Measurements from ENCODE around the gene NUDT22. TPM values are rescaled to one million over a fixed set of nuclear protein-coding genes. Genes with fewer than 3 reads are reported as not detected.

NUDT22 gene
- total and polyA plus RNA-seq, 4 donors: 20.3 to 41.3 (median 32.9) TPM

DNA sequence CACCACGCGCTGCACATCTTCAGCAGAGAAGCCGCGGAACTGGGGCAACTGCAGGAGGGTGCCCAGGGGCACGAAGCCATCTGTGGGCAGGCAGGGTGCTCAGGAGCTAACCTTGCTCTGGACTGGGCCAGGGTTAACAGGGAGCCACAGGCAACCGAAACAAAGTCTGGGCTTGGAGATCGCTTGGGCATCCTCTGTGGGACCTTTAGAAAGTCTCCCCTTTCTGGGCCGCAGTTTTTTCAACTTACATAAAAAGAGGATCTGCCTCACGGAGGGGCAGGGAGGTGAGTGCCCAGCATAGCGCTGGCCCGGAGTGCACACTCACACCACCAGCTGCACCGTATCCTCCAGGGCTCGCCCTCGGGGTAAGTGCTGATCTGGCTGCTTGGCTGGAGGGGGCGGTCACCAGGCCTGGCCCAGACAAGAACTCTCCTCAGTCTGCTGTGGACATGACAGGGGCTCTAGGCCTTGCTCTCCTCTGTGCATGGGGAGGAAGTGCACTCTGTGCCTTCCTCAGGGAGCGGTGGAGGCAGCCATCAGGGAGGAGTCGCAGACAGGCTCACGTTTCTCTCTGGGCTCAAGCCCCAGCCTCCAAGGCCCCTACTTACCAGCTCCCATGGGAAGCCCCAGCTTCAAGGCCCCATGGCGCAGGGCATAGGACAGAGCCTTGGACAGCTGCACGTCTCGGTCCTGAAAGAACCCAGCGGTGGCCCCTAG, 1.0 kb upstream of the NUDT22 start:
- H3K9me3 ChIP-seq (ENCODE audit: control insufficient read depth, insufficient read depth, low read length): no peaks in the 10 kb centered on the region
- H3K4me3 ChIP-seq (ENCODE audit: low read depth, low read length): peak overlapping the region; percentile 73
- DNase-seq (ENCODE audit: low read depth in 4 of 6, low spot score in 6 of 6): no peak
- H3K4me1 ChIP-seq (ENCODE audit: control insufficient read depth, insufficient read depth, low read length): peaks cover 46% of the 10 kb centered on the region
- no peaks in the 10 kb centered on the region for H3K27me3 ChIP-seq (ENCODE audit: control insufficient read depth, insufficient read depth, low read length)
- 60% methylated on average over 22 of the region's 22 CpGs for WGBS (ENCODE audit: insufficient coverage)
- peak overlapping the region; percentile 69 for H3K27ac ChIP-seq (ENCODE audit: low read depth, low read length)
- peaks cover 39% of the 10 kb centered on the region for H3K36me3 ChIP-seq (ENCODE audit: control insufficient read depth, insufficient read depth, low read length)

DNA sequence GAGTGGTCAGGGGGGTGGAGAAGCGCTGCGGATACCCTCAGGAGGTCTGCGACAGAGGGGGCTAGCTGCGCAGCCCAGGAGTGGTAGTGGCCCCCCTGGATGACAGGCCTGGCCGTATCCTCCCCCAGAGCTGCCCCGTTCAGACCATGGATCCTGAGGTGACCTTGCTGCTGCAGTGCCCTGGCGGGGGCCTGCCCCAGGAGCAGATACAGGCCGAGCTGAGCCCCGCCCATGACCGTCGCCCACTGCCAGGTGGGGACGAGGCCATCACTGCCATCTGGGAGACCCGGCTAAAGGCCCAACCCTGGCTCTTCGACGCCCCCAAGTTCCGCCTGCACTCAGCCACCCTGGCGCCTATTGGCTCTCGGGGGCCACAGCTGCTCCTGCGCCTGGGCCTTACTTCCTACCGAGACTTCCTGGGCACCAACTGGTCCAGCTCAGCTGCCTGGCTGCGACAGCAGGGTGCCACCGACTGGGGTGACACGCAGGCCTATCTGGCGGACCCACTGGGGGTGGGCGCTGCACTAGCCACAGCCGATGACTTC, 505 bp downstream of the NUDT22 start:
- Histone ChIP-seq H3K27ac (ENCODE audit: low read depth, low read length) (peak overlapping the region; percentile 50), H3K4me3 (ENCODE audit: low read depth, low read length) (peak overlapping the region; percentile 73), H3K4me1 (ENCODE audit: control insufficient read depth, insufficient read depth, low read length) (peaks cover 55% of the 10 kb centered on the region), H3K36me3 (ENCODE audit: control insufficient read depth, insufficient read depth, low read length) (peaks cover 27% of the 10 kb centered on the region), H3K27me3 (ENCODE audit: control insufficient read depth, insufficient read depth, low read length) (no peaks in the 10 kb centered on the region), H3K9me3 (ENCODE audit: control insufficient read depth, insufficient read depth, low read length) (no peaks in the 10 kb centered on the region)
- WGBS (ENCODE audit: insufficient coverage): 21% methylated on average over 26 of the region's 26 CpGs
- DNase-seq (ENCODE audit: low read depth in 4 of 6, low spot score in 6 of 6): peak in 1 of 6 donors; percentile 17

- WGBS (ENCODE audit: insufficient coverage): 100% methylated on average over 1 of the region's 3 CpGs
- H3K9me3 ChIP-seq (ENCODE audit: control insufficient read depth, insufficient read depth, low read length): no peaks in the 10 kb centered on the region
- H3K4me3 ChIP-seq (ENCODE audit: low read depth, low read length): peak overlapping the region; percentile 73
Measured at GRCh38 chr11:64227405-64227956, 1.4 kb downstream of the NUDT22 start.

DNA sequence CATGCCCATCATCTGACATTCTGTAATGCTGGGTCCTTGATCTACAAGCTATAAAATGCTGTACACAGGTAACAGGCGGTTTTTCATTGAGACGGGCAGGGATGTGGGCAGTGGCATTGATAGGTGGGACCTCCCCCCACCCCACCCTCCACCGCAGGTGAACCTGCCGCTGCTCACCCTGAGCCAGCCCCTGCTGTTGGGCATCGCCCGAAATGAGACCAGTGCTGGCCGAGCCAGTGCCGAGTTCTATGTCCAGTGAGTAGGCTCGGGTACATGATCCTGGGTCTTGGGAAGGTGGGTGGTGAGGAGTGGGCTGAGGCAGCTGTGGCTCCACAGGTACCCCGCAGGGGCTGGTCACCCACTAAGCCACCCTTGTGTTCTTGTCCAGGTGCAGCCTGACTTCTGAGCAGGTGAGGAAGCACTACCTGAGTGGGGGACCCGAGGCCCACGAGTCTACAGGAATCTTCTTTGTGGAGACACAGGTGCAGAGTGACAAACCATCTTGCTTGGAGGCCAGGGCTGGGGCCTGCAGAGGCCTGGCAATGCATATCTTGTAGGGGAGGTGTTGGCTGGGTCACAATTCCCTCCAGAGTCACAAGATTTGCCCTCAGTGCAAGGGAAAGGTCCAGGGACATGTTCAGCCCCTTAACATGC, 3.1 kb downstream of the NUDT22 start:
- H3K4me3 ChIP-seq (ENCODE audit: low read depth, low read length): peak overlapping the region; percentile 92
- DNase-seq (ENCODE audit: low read depth in 4 of 6, low spot score in 6 of 6): no peak
- peaks cover 22% of the 10 kb centered on the region for H3K36me3 ChIP-seq (ENCODE audit: control insufficient read depth, insufficient read depth, low read length)
- 91% methylated on average over 4 of the region's 12 CpGs for WGBS (ENCODE audit: insufficient coverage)
- peak overlapping the region; percentile 97 for H3K27ac ChIP-seq (ENCODE audit: low read depth, low read length)
- H3K9me3 ChIP-seq (ENCODE audit: control insufficient read depth, insufficient read depth, low read length): no peaks in the 10 kb centered on the region
- H3K4me1 ChIP-seq (ENCODE audit: control insufficient read depth, insufficient read depth, low read length): peaks cover 78% of the 10 kb centered on the region
- no peaks in the 10 kb centered on the region for H3K27me3 ChIP-seq (ENCODE audit: control insufficient read depth, insufficient read depth, low read length)

More at GRCh38 chr11:64227405-64227956, 1.4 kb downstream of the NUDT22 start:
- Histone ChIP-seq H3K27me3 (ENCODE audit: control insufficient read depth, insufficient read depth, low read length) (no peaks in the 10 kb centered on the region), H3K4me1 (ENCODE audit: control insufficient read depth, insufficient read depth, low read length) (peaks cover 64% of the 10 kb centered on the region), H3K36me3 (ENCODE audit: control insufficient read depth, insufficient read depth, low read length) (peaks cover 34% of the 10 kb centered on the region), H3K27ac (ENCODE audit: low read depth, low read length) (no peak overlapping the region)
- DNase-seq (ENCODE audit: low read depth in 4 of 6, low spot score in 6 of 6): no peak

- peak overlapping the region; percentile 92 for H3K4me3 ChIP-seq (ENCODE audit: low read depth, low read length)
- H3K36me3 ChIP-seq (ENCODE audit: control insufficient read depth, insufficient read depth, low read length): peaks cover 16% of the 10 kb centered on the region
- H3K27ac ChIP-seq (ENCODE audit: low read depth, low read length): peak overlapping the region; percentile 97
- no peak for DNase-seq (ENCODE audit: low read depth in 4 of 6, low spot score in 6 of 6)
- H3K27me3 ChIP-seq (ENCODE audit: control insufficient read depth, insufficient read depth, low read length): no peaks in the 10 kb centered on the region
- H3K4me1 ChIP-seq (ENCODE audit: control insufficient read depth, insufficient read depth, low read length): peaks cover 73% of the 10 kb centered on the region
- 9% methylated on average over 7 of the region's 13 CpGs for WGBS (ENCODE audit: insufficient coverage)
- no peaks in the 10 kb centered on the region for H3K9me3 ChIP-seq (ENCODE audit: control insufficient read depth, insufficient read depth, low read length)
Measured at GRCh38 chr11:64229744-64230170, 3.7 kb downstream of the NUDT22 start.

DNA sequence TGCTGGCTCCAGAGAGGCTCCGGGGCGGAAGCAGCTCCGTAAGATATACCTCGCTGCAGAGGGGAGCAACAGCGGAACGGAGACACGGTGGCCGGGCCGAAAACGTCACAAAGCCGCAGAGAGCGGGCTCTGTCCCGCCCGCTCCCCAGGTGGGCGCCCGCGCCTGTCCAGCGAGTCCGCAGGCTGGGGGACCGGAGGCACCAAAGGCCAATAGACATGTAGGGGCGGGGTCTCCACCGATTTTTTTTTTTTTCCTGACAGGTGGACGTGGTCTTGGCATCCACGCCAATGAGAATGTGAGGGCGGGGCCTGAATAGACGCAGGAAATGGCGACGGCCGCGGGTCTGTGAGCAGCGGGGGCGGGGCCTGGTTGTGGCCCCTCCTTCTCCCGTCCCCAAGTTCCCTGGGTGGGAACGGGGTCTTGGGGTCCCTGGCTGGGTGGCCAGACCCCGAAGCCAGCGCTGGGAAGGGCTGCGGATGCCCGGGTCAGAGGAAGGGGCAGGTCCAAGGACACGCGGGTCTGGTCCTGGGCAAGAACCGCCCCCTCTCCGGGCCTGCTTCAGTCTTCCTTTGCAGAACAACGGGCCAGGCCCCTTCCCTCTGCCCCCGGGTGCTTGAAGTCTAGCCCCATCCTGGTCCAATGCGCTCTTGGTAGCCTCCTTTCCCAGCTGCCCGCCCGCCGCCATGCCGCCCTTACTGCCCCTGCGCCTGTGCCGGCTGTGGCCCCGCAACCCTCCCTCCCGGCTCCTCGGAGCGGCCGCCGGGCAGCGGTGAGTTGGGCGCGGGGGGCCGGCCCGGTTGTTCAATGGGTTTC, 4.3 kb downstream of the NUDT22 start, which contains the start of gene DNAJC4:
TSS of gene DNAJC4 (plus strand) at position 378 of the 814 bp plus-strand sequence. CDS start at position 685, 307 bp downstream.
- WGBS (ENCODE audit: insufficient coverage): under 1% methylated on average over 60 of the region's 62 CpGs
- Histone ChIP-seq H3K4me1 (ENCODE audit: control insufficient read depth, insufficient read depth, low read length) (peaks cover 72% of the 10 kb centered on the region), H3K4me3 (ENCODE audit: low read depth, low read length) (peak within 1 kb of the TSS; percentile 92), H3K9me3 (ENCODE audit: control insufficient read depth, insufficient read depth, low read length) (no peaks in the 10 kb centered on the region), H3K36me3 (ENCODE audit: control insufficient read depth, insufficient read depth, low read length) (peaks cover 11% of the 10 kb centered on the region), H3K27ac (ENCODE audit: low read depth, low read length) (peak within 1 kb of the TSS; percentile 97), H3K27me3 (ENCODE audit: control insufficient read depth, insufficient read depth, low read length) (no peaks in the 10 kb centered on the region)
- DNase-seq (ENCODE audit: low read depth in 4 of 6, low spot score in 6 of 6): peak; percentile 84 to 99 (median 92)

DNA sequence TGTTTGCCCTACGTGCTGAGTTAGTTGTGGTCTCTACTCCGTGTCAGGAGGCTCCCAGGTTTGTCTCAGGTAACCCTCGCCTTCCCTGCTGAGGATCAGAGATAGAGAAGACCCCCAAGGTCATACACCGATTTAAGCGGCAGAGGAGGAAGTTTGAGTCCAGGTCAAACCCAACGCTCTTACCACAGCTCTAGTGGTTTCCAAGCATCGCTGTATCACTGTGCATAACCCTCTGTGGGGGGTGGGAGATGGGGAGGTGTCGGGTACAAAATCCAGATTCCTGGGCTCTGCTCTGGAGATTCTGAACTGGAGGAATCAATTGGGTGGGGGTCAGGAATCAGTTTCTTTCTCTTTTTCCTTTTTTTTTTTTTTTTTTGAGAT, 4.9 kb downstream of the NUDT22 start:
- Histone ChIP-seq H3K27me3 (ENCODE audit: control insufficient read depth, insufficient read depth, low read length) (no peaks in the 10 kb centered on the region), H3K36me3 (ENCODE audit: control insufficient read depth, insufficient read depth, low read length) (peaks cover 17% of the 10 kb centered on the region), H3K27ac (ENCODE audit: low read depth, low read length) (peak overlapping the region; percentile 97), H3K9me3 (ENCODE audit: control insufficient read depth, insufficient read depth, low read length) (no peaks in the 10 kb centered on the region), H3K4me3 (ENCODE audit: low read depth, low read length) (peak overlapping the region; percentile 92), H3K4me1 (ENCODE audit: control insufficient read depth, insufficient read depth, low read length) (peaks cover 73% of the 10 kb centered on the region)
- WGBS (ENCODE audit: insufficient coverage): 3% methylated on average over 4 of the region's 8 CpGs
- peak in 1 of 6 donors; percentile 48 for DNase-seq (ENCODE audit: low read depth in 4 of 6, low spot score in 6 of 6)

GRCh38 chr11:64231546-64231945, 5.5 kb downstream of the NUDT22 start:
- no peak for DNase-seq (ENCODE audit: low read depth in 4 of 6, low spot score in 6 of 6)
- Histone ChIP-seq H3K4me3 (ENCODE audit: low read depth, low read length) (no peak overlapping the region), H3K27ac (ENCODE audit: low read depth, low read length) (no peak overlapping the region), H3K27me3 (ENCODE audit: control insufficient read depth, insufficient read depth, low read length) (no peaks in the 10 kb centered on the region), H3K4me1 (ENCODE audit: control insufficient read depth, insufficient read depth, low read length) (peaks cover 73% of the 10 kb centered on the region), H3K36me3 (ENCODE audit: control insufficient read depth, insufficient read depth, low read length) (peaks cover 21% of the 10 kb centered on the region), H3K9me3 (ENCODE audit: control insufficient read depth, insufficient read depth, low read length) (no peaks in the 10 kb centered on the region)
- WGBS (ENCODE audit: insufficient coverage): 87% methylated on average over 7 of the region's 7 CpGs
